22Rv1 (cell line): Measurements from ENCODE around the gene DCXR.

ENCODE experiments used
- H3K27ac ChIP-seq: fragments of 450-650 bp; 2 replicates; pipeline ENCODE4 v1.5.1; 2017
- CTCF ChIP-seq: fragments of 450-650 bp; IDR thresholded peaks from 2 replicates; pipeline ENCODE4 v1.5.1; 2017; ENCODE audit warnings: mild to moderate bottlenecking
- ZFX ChIP-seq: fragments of 450-650 bp; IDR thresholded peaks from 2 replicates; pipeline ENCODE4 v1.6.1; 2017; ENCODE audit warnings: antibody characterized with exemption, borderline replicate concordance

The DCXR gene

GRCh38 chr17:82036634-82037091 lies 834 bp downstream of the DCXR start:
- TF ChIP-seq ZFX, result no peak
- TF ChIP-seq CTCF, result no peak
- H3K27ac ChIP-seq, result peak overlapping the region; percentile 97

DNA sequence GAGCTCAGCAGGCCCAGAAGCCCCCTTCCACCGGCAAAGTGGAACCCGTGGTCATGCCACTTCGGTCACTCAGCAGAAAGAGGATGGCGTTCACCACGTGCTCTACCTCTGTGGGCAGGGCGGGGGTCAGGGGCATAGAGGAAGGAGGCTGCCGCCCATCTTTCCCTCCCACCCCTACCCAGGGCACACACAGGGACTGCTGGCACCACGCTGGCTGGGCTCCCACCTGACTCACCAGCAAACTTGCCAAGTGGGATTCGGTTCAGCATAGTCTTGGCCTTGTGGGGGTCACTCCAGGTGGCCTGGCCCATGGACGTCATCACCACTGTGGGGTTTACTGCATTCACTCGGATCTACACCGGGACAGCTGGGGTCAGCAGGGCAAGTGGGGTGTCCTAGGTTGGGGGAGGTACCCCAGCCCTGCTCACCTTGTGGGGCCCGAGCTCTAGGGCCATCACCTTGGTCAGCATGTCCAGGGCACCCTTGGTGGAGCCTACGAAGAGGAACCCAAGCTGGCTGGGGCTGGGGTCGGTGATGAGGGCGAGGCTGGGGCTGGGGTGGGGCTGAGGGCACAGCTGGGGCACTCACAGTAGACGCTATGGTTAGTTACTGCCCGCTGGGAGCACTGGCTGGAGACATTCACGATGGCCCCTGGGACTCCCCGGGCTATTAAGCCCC lies 1.4 kb downstream of the DCXR start:
- H3K27ac ChIP-seq, result peak overlapping the region; percentile 97
- TF ChIP-seq CTCF (no peak), ZFX (no peak)

DNA sequence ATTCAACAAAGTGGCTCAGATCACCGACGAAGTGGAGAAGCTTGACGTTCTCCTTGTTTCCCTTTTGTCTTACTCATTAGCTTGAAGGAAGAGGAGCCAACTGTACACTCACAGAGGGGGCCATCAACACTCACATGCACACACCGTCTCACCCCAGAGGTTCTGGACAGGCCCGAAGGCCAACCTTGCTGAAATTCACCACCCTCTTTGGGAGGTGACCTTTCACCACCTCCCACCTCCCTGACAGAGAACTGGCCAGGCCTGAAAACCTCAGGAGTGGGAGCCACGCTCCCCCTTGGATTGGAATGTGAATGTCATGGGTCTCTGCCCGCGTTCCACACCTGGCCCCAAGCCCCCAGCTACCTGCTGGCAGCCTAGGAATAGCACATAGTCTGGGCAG lies 2.0 kb downstream of the DCXR start:
- TF ChIP-seq CTCF, result no peak
- no peak for TF ChIP-seq ZFX
- H3K27ac ChIP-seq, result peak overlapping the region; percentile 97

DNA sequence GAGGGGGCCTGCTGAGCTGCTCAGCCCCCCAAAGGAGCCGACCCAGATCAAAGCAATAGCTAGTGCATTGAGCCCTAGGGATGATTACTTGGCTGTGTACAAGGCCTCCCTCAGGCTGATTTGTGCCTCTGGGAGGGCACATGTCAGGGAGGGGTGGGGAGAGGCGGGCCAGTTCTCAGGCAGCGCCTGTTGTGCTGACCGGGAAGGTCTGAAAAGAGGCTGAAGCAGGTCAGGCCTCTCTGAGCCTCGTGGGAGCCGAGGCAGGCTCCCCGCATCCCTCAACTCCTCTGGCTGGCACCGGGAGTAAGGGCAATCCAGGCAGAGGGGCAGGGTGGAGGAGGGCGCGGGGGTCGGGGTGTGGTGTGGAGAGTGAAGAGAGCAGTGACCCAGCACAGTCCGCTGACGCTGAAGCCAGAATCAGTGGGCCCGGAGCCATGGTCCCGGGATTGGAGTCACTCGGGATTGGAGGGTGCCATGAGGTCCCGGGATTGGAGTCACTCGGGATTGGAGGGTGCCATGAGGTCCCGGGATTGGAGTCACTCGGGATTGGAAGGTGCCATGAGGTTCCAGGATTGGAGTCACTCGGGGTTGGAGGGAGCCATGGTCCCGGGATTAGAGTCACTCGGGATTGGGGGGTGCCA lies 3.0 kb downstream of the DCXR start:
- no peak for TF ChIP-seq ZFX
- TF ChIP-seq CTCF, result no peak
- H3K27ac ChIP-seq, result peak overlapping the region; percentile 97

GRCh38 chr17:82033359-82034085 lies 4.0 kb downstream of the DCXR start:
- H3K27ac ChIP-seq, result peak overlapping the region; percentile 97; the same call in 1 of the 2 replicates
- TF ChIP-seq CTCF, result no peak
- TF ChIP-seq ZFX, result no peak

GRCh38 chr17:82031885-82032627 lies 5.4 kb downstream of the DCXR start:
- peak overlapping the region; percentile 97 for H3K27ac ChIP-seq
- TF ChIP-seq ZFX (no peak), CTCF (no peak)
